ENCODE measurements around the gene TNS2.
"Not testable (repeated sequence)": the region's sequence is repeated elsewhere in the genome, so short reads cannot be mapped to it uniquely, and the experiment has no call there.

DNA sequence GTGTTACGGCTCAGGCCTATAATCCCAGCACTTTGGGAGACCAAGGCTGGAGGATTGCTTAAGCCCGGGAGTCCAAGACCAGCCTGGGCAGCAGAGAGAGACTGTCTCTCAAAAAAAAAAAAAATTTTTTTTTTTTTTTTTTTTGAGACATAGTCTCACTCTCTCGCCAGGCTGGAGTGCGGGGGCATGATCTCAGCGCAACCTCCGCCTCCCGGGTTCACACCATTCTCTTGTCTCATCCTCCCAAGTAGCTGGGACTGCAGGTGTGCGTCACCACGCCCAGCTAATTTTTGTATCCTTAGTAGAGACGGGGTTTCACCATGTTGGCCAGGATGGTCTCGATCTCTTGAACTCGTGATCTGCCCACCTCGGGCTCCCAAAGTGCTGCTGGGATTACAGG lies 22.9 kb upstream of the TNS2 start:
- TF ChIP-seq, protein P1, sequence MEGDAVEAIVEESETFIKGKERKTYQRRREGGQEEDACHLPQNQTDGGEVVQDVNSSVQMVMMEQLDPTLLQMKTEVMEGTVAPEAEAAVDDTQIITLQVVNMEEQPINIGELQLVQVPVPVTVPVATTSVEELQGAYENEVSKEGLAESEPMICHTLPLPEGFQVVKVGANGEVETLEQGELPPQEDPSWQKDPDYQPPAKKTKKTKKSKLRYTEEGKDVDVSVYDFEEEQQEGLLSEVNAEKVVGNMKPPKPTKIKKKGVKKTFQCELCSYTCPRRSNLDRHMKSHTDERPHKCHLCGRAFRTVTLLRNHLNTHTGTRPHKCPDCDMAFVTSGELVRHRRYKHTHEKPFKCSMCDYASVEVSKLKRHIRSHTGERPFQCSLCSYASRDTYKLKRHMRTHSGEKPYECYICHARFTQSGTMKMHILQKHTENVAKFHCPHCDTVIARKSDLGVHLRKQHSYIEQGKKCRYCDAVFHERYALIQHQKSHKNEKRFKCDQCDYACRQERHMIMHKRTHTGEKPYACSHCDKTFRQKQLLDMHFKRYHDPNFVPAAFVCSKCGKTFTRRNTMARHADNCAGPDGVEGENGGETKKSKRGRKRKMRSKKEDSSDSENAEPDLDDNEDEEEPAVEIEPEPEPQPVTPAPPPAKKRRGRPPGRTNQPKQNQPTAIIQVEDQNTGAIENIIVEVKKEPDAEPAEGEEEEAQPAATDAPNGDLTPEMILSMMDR (IDR thresholded peaks at IDR 0.05): not testable (repeated sequence)
- TF ChIP-seq POLR2A (IDR thresholded peaks at IDR 0.05): not testable (repeated sequence)
